Neural cell (in vitro differentiated cells): Measurements from ENCODE around the gene FJX1.

ENCODE experiments used
- CTCF ChIP-seq: fragments of 450-650 bp; IDR thresholded peaks from 2 replicates; pipeline ENCODE4 v1.5.1; 2014; ENCODE audit warnings: antibody characterized with exemption, mild to moderate bottlenecking, moderate library complexity; ENCODE audit not compliant: poor library complexity, severe bottlenecking
- EP300 ChIP-seq: fragments of 450-650 bp; conservative IDR thresholded peaks from 2 replicates; pipeline ENCODE4 v1.6.1; 2014; ENCODE audit warnings: antibody characterized with exemption, mild to moderate bottlenecking, moderate library complexity; ENCODE audit not compliant: poor library complexity, severe bottlenecking
- EZH2 ChIP-seq: fragments of 200-600, 300-800 bp; shearing (Covaris generic), sonication (generic); IDR thresholded peaks from 2 replicates; pipeline ENCODE4 v1.6.1; 2014; ENCODE audit warnings: antibody characterized with exemption, low read length, borderline replicate concordance, mild to moderate bottlenecking; ENCODE audit not compliant: insufficient read depth, poor library complexity, severe bottlenecking

GRCh38 chr11:35620795-35621194 lies 2.5 kb downstream of the FJX1 start:
- TF ChIP-seq CTCF (no peak), EZH2 (no peak), EP300 (no peak)
